Heart left ventricle (tissue), 13 donors: ENCODE measurements around the gene IRF1.

Source experiments
- POLR2A ChIP-seq, 2 donors: fragments of 450-650 bp; IDR thresholded peaks; one replicate each; pipeline ENCODE4 v1.6.1; 2017; ENCODE audit warnings: antibody characterized with exemption in 2 of 2, mild to moderate bottlenecking in 2 of 2, moderate library complexity in 2 of 2
- TF ChIP-seq, protein P1 (sequence below), 12 donors: fragments of 200-600 bp; sonication (generic) in 4 of 12; IDR thresholded peaks; one replicate each; pipeline versions ENCODE4 v1.5.0 to v1.8.0; 2018 to 2022; ENCODE audit warnings: antibody characterized with exemption in 12 of 12, mild to moderate bottlenecking in 5 of 12
- donor health status: ischemic (EF 13 %, LVEDD 7.1; RV severe dilation, severe dysfunction).
- donor health status: DM: no; HTN: yes; CAD: no.
- donor health status: DM: no; HTN: no; CAD: no.
- donor health status: ischemic (EF 25% LVEDD 6.9; RV normal size, moderate dysfunction).
- donor health status: ischemic (EF 25% LVEDD 5.7; RV mildly dilated, moderate dysfunction).
- donor health status: ischemic (EF 35%, LVEDD 5.7; RV mildly dilated, moderate dysfunction).
- donor health status: nonischemic (EF 11% LVEDD 7.7; RV severe dilation, severe dysfunction).
- donor health status: DM: yes; HTN: yes; CAD: no.
- donor health status: PGD.
- donor health status: ischemic (EF 29% LVEDD 5.4; RV normal size, mild dysfunction).
- donor health status: nonischemic (EF 23%, LVEDD 6.1; RV moderate dilation, normal function).

DNA sequence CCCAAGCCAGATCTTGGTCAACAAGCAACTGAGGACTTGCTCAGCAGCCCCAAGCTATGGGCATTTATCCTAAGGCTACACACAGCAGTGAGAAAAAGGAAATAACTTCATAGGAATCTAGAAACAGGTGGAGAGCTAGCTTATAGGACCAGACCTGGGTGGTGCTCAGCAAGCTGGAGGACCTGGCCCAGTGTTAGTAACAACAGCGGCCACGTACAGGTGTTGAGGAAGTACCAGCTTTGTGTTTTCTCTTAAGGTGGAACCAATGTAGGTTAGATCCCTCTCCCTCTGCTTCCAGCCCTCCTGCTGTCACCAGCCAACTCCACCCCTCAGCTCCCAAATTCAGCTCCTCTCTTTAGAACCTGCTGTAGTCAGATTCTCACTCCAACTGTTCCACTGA is 43.4 kb downstream of the IRF1 start:
- TF ChIP-seq, protein P1, sequence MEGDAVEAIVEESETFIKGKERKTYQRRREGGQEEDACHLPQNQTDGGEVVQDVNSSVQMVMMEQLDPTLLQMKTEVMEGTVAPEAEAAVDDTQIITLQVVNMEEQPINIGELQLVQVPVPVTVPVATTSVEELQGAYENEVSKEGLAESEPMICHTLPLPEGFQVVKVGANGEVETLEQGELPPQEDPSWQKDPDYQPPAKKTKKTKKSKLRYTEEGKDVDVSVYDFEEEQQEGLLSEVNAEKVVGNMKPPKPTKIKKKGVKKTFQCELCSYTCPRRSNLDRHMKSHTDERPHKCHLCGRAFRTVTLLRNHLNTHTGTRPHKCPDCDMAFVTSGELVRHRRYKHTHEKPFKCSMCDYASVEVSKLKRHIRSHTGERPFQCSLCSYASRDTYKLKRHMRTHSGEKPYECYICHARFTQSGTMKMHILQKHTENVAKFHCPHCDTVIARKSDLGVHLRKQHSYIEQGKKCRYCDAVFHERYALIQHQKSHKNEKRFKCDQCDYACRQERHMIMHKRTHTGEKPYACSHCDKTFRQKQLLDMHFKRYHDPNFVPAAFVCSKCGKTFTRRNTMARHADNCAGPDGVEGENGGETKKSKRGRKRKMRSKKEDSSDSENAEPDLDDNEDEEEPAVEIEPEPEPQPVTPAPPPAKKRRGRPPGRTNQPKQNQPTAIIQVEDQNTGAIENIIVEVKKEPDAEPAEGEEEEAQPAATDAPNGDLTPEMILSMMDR (IDR thresholded peaks at IDR 0.05) = no peak
- TF ChIP-seq POLR2A (IDR thresholded peaks at IDR 0.05) = no peak
